Uterus (tissue), 4 donors: ENCODE measurements around the gene RPAP3. TPM values are rescaled to one million over a fixed set of nuclear protein-coding genes. Genes with fewer than 3 reads are reported as not detected.

Experiments
- DNase-seq, 2 donors: peaks; one replicate each; pipeline ENCODE4 v3.0.0-alpha.2; 2019 to 2020
- H3K27ac ChIP-seq, 2 donors: fragments of 200-600 bp; sonication (generic); 1 replicate in 1 of 2; 2 replicates in 1 of 2; pipeline ENCODE4 v1.5.1; 2016 to 2018
- H3K27me3 ChIP-seq, 2 donors: fragments of 200-600 bp; sonication (generic); one replicate each; pipeline ENCODE4 v1.5.1; 2018 to 2019; ENCODE audit warnings: control low read depth in 1 of 2
- H3K36me3 ChIP-seq, 2 donors: fragments of 200-600 bp; sonication (generic); one replicate each; pipeline ENCODE4 v1.5.1; 2019; ENCODE audit warnings: control low read depth in 1 of 2
- H3K4me1 ChIP-seq, 2 donors: fragments of 200-600 bp; sonication (generic); one replicate each; pipeline ENCODE4 v1.5.1; 2018 to 2019; ENCODE audit warnings: control low read depth in 1 of 2
- H3K4me3 ChIP-seq, 2 donors: fragments of 200-600 bp; sonication (generic); 1 replicate in 1 of 2; 2 replicates in 1 of 2; pipeline ENCODE4 v1.5.1; 2018 to 2019; ENCODE audit warnings: mild to moderate bottlenecking in 1 of 2
- H3K9me3 ChIP-seq, 2 donors: fragments of 200-600 bp; sonication (generic); one replicate each; pipeline ENCODE4 v1.5.1; 2019; ENCODE audit warnings: control low read depth in 1 of 2
- POLR2A ChIP-seq, 2 donors: fragments of 450-650 bp; IDR thresholded peaks; one replicate each; pipeline ENCODE4 v1.6.1; 2016; ENCODE audit warnings: antibody characterized with exemption in 2 of 2, mild to moderate bottlenecking in 1 of 2, moderate library complexity in 1 of 2
- intact Hi-C: fragments of 100-400 bp; cut with DNase I; formaldehyde crosslinking; loops from one replicate; pipeline ENCODE4 v1.15.1; 2023; ENCODE audit warnings: low total_unique reads
- total RNA-seq, 4 donors: library from RNA; depleted of rRNA in 3 of 4; stranded (reverse); fragments of >200 nt in 3 of 4; gene quantifications; one replicate each; pipeline versions ENCODE4 v1.1.0 to v1.2.4, GENCODE V29; 2014 to 2023
- TF ChIP-seq, protein P1 (sequence below), 4 experiments: fragments of 200-600 bp in 2 of 4; fragments of 450-650 bp in 2 of 4; sonication (generic) in 2 of 4; IDR thresholded peaks; one replicate each; pipeline ENCODE4 v1.5.1; 2016 to 2019; ENCODE audit warnings: antibody characterized with exemption in 4 of 4, mild to moderate bottlenecking in 2 of 4, moderate library complexity in 1 of 4
- donor health status: DM: yes; HTN: yes; CAD: no.

RPAP3 gene
- total RNA-seq, 4 donors from 2014 or later, result 16.8 to 33.6 (median 22.2) TPM

DNA sequence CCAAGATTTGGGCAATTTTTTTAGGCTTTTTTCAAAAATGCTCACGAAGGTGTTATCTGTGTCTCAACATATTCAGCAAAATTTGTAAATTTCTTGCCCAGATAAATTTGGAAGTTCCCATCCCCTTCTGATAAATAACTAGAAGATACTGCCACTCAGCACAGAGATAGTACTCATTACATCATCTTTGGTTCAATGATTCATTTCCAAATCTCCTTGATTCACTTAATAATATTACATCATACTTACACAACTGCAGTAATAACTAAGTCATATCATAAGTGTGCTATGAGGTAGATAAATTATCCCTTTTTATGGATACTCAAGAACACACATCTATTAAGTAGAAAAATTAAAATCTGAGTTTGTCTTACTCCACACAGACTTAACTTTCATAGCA is 89.4 kb downstream of the RPAP3 start:
- H3K9me3 ChIP-seq, result no peaks in the 10 kb centered on the region
- intact Hi-C loops, result no loop called here
- H3K4me1 ChIP-seq, result no peaks in the 10 kb centered on the region
- no peaks in the 10 kb centered on the region for H3K27me3 ChIP-seq
- H3K4me3 ChIP-seq, result no peak overlapping the region
- no peak overlapping the region for H3K27ac ChIP-seq
- TF ChIP-seq POLR2A (IDR thresholded peaks at IDR 0.05), result no peak
- TF ChIP-seq, protein P1, sequence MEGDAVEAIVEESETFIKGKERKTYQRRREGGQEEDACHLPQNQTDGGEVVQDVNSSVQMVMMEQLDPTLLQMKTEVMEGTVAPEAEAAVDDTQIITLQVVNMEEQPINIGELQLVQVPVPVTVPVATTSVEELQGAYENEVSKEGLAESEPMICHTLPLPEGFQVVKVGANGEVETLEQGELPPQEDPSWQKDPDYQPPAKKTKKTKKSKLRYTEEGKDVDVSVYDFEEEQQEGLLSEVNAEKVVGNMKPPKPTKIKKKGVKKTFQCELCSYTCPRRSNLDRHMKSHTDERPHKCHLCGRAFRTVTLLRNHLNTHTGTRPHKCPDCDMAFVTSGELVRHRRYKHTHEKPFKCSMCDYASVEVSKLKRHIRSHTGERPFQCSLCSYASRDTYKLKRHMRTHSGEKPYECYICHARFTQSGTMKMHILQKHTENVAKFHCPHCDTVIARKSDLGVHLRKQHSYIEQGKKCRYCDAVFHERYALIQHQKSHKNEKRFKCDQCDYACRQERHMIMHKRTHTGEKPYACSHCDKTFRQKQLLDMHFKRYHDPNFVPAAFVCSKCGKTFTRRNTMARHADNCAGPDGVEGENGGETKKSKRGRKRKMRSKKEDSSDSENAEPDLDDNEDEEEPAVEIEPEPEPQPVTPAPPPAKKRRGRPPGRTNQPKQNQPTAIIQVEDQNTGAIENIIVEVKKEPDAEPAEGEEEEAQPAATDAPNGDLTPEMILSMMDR (IDR thresholded peaks at IDR 0.05), result no peak
- DNase-seq, result no peak
- H3K36me3 ChIP-seq, result no peaks in the 10 kb centered on the region

DNA sequence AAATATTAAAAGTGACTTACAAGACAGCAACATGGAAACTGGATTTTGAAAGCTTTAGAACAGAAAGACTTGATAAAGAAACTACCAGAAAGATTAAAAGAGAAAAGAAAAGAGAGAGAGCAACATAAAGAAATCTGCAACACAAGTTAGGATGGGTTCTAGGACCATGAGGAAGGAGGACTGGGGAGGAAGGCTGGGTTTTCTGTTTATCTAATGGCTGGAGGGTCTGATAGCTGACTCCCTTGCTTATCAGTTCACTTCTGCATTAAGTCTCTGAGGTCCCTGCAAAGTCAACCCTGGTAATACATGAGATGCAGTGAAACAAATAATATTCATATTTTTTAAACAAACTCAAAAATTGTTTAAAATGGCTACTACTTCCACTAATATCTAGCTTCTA is 90.1 kb downstream of the RPAP3 start:
- no peak for TF ChIP-seq POLR2A (IDR thresholded peaks at IDR 0.05)
- TF ChIP-seq, protein P1 (IDR thresholded peaks at IDR 0.05), result no peak
- Histone ChIP-seq H3K4me3 (no peak overlapping the region), H3K27ac (no peak overlapping the region), H3K27me3 (no peaks in the 10 kb centered on the region), H3K36me3 (no peaks in the 10 kb centered on the region), H3K9me3 (no peaks in the 10 kb centered on the region), H3K4me1 (no peaks in the 10 kb centered on the region)
- intact Hi-C loops, result no loop called here
- no peak for DNase-seq

DNA sequence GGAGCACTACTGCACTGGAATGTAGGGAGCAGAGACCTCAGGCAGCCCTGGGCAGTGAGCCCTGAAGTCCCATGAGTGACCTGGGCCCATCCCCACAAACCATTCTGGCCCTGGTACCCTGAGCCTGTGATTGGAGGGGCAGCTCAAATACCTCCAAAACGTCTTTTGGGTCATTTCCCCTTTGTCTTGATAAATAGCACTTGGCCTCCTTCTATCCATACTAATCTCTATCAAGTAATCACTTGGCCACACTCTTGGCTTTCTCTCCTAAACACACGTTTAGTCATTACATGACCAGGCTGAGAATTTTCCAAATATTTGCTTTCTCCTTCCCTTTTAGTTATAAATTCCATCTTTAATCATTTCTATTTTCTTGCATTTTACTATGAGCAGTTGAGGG is 91.3 kb downstream of the RPAP3 start:
- no peaks in the 10 kb centered on the region for H3K36me3 ChIP-seq
- H3K27ac ChIP-seq, result no peak overlapping the region
- H3K9me3 ChIP-seq, result no peaks in the 10 kb centered on the region
- no peaks in the 10 kb centered on the region for H3K27me3 ChIP-seq
- no peak for DNase-seq
- TF ChIP-seq, protein P1 (IDR thresholded peaks at IDR 0.05), result no peak
- TF ChIP-seq POLR2A (IDR thresholded peaks at IDR 0.05), result no peak
- no peak overlapping the region for H3K4me3 ChIP-seq
- no peaks in the 10 kb centered on the region for H3K4me1 ChIP-seq
- intact Hi-C loops, result no loop called here

DNA sequence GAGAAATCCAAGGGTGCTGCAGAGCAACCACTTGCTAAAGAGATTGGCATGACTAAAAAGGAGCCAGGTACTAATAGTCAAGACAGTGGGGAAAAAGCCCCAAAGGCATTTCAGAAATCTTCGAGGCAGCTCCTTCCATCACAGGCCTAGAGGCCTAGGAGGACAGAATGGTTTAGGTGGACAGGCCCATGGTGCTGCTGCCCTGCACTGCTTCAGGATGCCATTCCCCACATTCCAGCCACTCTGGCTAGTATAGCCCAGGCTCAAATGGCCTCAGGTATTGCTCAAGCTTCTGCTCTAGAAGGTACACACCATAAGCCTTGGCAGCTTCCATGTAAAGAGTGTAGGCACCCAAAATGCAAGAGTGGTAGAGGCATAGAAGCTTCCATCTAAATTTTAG is 92.9 kb downstream of the RPAP3 start:
- TF ChIP-seq, protein P1 (IDR thresholded peaks at IDR 0.05), result no peak
- no peak for TF ChIP-seq POLR2A (IDR thresholded peaks at IDR 0.05)
- intact Hi-C loops, result no loop called here
- Histone ChIP-seq H3K27me3 (no peaks in the 10 kb centered on the region), H3K4me3 (no peak overlapping the region), H3K9me3 (no peaks in the 10 kb centered on the region), H3K36me3 (no peaks in the 10 kb centered on the region), H3K27ac (no peak overlapping the region), H3K4me1 (no peaks in the 10 kb centered on the region)
- no peak for DNase-seq

DNA sequence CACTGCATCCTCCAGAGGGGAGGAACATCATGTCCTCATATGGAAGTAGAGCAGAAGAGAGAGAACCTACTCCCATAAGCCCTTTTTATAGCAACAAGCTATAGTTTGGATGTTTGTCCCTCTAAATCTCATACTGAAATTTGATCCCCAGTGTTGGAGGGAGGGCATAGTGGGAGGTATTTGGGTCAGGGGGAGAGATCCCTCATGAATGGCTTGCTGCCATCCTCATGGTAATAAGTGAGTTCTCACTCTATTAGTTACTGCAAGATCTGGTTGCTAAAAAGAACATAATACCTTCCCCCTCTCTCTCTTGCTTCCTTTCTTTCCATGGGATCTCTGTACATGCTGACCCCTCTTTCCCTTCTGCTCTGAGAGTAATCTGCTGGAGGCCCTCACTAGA is 93.9 kb downstream of the RPAP3 start:
- no peaks in the 10 kb centered on the region for H3K27me3 ChIP-seq
- H3K9me3 ChIP-seq, result no peaks in the 10 kb centered on the region
- H3K4me1 ChIP-seq, result no peaks in the 10 kb centered on the region
- no peaks in the 10 kb centered on the region for H3K36me3 ChIP-seq
- TF ChIP-seq POLR2A (IDR thresholded peaks at IDR 0.05), result no peak
- TF ChIP-seq, protein P1 (IDR thresholded peaks at IDR 0.05), result no peak
- intact Hi-C loops, result no loop called here
- DNase-seq, result no peak
- no peak overlapping the region for H3K27ac ChIP-seq
- no peak overlapping the region for H3K4me3 ChIP-seq

Other genes starting within 250 kb of the RPAP3 start
- under 1 TPM in 2 of 4 donors, not detected in 2; 0.28 to 0.64 TPM for gene ENDOU, start 19.5 kb upstream of the RPAP3 start, total RNA-seq
- gene RAPGEF3, start 52.9 kb upstream of the RPAP3 start, total RNA-seq, result 100 to 1,000 TPM in 1 of 4 donors, 10 to 100 TPM in 3; 13.5 to 105 (median 48.7) TPM
- gene SLC48A1, start 67.2 kb upstream of the RPAP3 start, total RNA-seq, result 10 to 100 TPM in 3 of 4 donors, 1 to 10 TPM in 1; 1.3 to 50.5 (median 15.4) TPM
- gene HDAC7, start 113.9 kb upstream of the RPAP3 start, total RNA-seq, result 100 to 1,000 TPM in 1 of 4 donors, 10 to 100 TPM in 3; 33.0 to 191 (median 42.5) TPM
- 1 to 10 TPM in 1 of 4 donors, under 1 TPM in 3; 0.26 to 2.0 (median 0.49) TPM for gene VDR, start 199.0 kb upstream of the RPAP3 start, total RNA-seq